Fibroblast of upper back skin (primary cell): Measurements from ENCODE around the gene SFTPA2.
"Not testable (repeated sequence)": the region's sequence is repeated elsewhere in the genome, so short reads cannot be mapped to it uniquely, and the experiment has no call there.

ENCODE experiments used
- DNase-seq: peaks from one replicate; pipeline ENCODE4 v3.0.0-alpha.2; 2013

The SFTPA2 gene

DNA sequence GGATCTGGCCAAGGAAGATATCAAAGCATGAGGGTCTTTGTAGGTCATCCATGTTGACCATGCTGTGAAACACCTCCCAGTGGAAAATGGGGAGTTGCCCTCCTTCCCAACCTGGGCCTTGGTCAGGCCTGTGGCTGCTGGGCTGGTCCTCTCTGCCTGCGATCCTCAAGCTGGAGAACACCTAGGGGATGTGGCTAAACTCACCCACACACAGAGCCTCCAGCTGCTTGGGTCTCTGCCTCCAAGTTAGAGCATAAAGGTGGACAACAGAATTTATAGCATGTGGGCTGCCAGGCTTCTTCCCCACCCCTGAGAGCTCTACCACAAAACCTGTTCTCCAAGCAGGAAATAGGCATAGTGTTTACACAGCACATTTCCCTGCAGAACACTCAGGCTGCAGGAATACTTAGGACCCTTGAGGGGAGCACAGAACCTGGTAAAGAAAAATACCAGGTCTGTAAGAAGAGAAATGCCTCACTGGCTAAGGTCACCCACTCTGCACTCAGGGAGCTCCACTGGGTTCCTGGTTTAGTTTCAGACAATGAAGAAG is at the start of gene SFTPA2:
TSS of gene SFTPA2 (minus strand) at position 248 of the 550 bp plus-strand sequence. CDS start 924 bp downstream, outside the sequence.
- no peak for DNase-seq

DNA sequence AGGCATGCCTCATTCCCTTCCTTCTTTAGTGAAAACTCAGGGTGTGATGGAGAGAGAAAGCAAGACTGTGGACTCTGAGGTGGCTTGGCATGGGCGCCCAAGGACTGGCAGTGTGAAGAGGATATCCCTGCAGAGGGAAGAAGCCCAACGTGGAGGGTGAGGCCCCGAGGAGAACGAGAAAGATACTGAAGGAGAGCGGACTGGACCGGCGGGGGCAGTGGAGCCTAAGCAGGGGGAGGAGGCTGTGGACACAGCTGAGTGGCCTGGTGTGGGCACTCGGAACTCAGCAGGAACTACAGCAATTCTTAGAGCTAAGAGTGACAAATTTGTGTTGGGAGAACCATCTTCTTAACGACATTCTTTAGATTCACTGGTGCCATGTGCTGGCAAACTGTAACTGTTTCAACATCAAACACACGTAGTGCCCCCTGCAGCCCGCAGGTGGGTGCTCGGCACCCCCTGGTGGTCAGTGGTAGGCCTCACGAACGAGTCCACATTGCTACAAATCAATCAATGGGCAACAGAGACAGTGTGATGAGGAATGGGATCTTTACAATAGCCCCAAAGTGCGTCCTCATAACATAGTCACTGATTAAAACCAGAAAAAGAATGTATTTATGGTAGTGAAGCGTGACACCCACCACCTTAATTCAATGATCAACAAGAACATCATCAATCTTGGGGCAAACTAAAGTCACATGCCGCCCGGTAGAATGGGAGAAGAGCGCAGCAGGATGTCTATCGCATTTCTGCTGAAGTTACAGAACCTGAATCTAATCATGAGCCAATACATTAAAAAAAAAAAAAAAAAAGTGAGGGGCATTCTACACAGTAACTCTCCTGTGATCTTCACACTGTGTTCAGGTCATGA is 48.5 kb upstream of the SFTPA2 start:
- peak; percentile 24 for DNase-seq

DNA sequence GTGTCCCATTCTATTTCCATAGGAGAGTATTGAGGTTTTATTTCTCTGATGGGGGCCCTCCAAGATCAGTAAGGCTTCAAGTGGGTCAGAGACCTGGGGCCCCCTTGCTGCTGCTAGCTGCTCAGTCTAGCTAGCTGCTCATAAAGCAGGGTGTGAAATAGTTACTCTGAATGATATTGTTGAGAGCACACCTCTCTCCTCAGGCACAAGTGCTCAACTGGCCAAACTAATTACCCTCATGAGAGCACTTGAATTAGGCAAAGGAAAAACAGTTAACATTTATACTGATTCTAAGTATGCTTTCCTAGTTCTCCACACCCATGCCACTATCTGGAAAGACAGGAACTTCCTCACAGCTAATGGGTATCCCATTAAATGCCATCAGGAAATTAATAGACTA is 45.1 kb upstream of the SFTPA2 start:
- DNase-seq = no peak

DNA sequence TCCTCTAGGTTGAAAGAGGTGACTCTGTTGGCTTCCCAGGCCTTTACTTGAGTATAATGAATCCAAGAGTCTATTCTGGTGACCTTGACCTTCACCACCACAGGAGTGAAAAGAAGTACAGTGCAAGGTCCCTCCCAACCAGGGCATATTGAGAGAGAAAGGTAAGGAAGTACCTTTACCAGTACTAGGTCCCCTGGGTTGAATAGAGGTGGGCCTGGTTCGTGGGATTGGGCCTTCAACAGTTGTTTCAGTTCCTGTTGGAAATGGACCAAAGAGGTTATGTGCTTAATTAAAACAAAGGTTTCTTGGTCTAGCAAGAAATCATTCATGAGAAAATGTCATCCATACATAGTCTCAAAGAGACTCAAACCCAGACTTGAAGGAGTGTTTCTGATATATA is 44.1 kb upstream of the SFTPA2 start:
- DNase-seq = no peak

DNA sequence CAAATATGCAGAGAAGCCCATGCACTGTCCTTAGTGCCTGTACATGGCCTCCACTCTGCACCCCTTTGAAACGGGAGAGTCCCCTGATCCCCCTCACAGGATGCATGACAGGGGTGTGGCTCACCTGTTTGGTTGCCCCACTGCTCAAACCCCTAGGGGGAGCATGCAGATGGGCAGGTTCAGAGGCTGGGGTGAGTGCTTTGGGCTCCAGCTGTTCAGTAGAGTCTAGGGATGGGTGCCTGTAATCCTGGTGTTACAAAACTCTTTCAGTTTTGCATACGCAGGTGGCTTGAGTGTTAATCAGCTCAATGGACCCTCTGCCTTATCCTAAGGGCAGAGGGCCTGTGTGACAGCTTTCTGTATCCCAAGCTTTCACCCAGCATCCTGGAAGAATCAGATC is 42.7 kb upstream of the SFTPA2 start:
- no peak for DNase-seq

DNA sequence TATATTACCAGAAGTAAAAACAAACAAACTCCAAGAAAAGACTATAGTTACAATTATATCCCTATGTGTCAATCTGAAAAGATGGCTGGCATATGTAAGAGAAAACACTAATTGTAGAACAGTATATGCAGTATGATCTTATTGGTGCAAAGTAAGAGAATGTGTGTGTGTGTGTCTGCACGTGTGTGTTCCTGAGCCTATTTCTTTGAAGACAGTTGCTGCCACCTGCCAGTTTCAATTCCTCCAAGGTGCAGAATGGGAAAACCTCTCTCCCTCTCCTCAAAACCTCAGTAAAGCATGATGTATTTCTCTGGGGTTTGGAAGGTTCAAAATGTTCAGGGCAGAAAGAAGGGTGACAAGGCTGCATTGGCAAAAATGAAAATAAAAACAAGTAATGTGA is 41.7 kb upstream of the SFTPA2 start:
- DNase-seq = no peak

DNA sequence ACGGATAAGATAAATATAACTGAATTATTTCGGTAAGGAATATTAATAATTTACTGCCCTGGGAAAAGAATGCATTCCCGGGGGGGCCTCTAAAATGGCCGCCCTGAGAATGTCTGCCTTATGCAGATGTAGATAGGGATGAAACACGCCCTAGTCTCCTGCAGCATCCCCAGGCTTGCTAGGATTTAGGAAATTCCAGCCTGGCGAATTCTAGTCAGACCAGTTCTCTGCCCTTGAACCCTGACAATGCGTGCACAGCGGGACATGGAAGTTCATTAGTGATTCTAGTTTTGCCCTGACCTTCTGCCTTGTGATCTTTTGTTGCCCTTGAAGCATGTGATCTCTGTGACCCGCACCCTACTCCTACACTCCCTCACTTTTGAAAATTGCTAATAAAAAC is 39.4 kb upstream of the SFTPA2 start:
- not testable (repeated sequence) for DNase-seq

DNA sequence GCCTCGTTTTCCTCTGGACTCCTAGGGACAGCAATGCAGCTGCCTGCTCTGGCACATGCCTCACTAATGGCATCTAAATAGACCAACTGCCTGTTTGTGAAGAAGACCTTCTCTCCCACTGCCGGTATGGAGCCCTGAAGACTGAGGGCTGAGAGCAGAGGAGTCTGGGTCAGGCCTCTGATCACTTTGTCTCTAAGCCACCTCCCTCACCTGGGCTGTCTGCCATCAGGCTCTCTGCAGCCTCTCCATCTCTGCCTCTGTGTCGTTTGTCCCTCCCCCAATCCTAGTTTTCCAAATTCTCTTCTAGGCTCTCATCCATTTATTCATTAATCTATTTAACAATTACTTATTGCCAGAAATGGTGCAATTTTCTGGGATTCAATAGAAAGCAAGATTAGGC is 35.3 kb upstream of the SFTPA2 start:
- DNase-seq = no peak

DNA sequence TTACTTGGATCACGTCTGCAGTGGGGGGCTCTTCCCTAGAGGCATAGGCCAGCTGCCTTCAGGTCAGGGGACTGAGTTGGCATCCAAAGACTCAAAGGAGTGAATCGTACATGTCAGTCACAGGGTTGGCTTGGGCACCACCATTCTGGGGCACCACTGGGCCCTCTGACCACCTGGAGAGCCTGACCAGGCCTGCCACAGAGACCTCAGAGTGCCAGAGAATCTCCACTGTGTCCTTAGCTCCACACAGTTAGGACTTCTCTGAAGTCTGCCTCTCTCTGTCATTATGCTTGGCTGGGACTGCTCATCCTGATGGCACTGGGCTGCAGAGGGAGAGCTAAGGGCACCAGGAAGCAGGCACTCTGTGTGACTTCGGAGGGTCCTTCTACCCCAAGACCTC is 34.4 kb upstream of the SFTPA2 start:
- DNase-seq = not testable (repeated sequence)

DNA sequence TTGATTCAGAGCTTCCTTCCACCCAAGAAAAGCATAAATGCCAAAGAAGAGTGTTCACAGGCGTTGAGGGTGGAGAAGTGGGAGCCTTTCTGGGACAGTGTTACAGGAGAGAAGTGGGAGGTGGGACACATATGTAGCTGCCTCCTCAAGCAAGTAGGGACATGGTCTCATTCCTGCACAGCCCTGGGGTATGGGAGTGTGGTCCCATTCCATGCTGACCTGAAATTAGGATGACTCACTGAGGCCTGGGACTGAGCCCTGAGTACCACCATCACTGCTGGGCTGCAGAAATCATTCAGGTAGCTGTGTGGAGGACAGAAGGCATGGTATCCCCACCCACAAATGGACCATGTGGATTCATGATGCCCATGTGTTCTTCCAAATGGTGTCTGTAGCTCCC is 33.2 kb upstream of the SFTPA2 start:
- DNase-seq = no peak

DNA sequence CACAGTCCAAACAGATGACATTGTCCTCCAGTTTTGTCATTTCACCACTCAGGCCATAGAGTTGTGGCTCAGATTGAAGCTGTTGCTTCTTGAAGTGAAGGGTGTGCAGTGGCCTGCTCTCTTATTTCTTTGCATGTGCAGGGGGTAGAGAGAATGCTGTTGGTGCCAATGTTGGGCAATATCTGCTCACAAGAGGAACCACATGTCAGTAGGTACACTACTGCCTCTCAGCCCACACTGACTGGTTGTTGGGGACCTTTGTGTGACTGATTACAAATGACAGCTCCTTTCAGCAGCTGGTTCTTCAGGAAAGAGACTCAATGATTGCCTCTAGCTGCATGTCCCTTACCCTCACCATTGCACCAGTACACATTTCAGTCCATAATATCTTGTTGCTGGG is 28.6 kb upstream of the SFTPA2 start:
- no peak for DNase-seq

DNA sequence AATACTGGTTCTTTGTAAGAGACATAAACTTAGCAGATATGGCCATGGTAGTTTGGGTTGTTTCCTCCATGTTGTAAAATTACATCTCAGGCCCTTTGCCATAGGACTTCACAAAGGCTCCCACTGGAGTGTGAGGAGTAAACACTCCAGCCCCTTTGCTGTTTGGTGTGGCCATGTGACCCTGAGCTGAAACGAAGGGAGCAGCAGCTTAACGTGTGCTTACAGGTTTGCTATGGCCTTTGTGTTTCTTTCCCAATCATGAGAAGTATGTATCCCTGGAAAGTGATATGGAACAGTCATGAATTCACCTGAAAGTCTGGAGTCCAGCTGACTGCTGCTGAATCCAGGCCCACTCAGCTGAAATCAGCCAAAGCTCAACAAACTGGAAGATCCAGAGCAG is 26.7 kb upstream of the SFTPA2 start:
- no peak for DNase-seq

DNA sequence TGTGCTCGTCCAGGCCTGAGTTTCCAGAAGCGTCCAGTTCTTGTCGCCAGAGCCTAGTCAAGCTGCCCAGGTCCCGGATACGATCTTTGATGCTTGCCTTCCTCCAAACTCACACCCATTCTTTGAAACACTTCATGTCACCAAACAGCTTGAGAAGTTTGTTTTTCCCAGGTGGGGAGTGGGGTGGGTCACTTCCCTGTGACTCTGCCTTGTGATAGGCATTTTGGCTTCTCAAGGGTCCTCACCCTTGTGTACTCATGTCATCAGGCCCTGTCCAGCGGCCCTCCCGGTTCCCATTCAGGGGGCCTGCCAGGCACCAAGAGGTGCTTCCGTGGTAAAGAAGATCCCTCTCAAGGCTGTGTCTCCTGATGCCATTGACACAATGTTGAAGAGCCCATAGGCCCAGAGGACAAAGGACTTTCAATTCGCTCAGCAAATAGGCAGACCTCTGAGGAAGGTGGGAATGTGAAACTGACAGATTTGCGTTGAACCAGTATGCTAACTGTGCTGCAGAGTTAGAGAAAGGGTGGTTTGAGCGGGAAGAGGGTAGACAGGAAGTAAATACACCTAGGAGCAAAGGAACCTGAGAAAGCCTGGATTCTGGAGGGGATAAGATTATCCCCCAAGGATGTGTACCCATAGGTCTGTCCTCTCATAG is 25.8 kb upstream of the SFTPA2 start:
- no peak for DNase-seq

DNA sequence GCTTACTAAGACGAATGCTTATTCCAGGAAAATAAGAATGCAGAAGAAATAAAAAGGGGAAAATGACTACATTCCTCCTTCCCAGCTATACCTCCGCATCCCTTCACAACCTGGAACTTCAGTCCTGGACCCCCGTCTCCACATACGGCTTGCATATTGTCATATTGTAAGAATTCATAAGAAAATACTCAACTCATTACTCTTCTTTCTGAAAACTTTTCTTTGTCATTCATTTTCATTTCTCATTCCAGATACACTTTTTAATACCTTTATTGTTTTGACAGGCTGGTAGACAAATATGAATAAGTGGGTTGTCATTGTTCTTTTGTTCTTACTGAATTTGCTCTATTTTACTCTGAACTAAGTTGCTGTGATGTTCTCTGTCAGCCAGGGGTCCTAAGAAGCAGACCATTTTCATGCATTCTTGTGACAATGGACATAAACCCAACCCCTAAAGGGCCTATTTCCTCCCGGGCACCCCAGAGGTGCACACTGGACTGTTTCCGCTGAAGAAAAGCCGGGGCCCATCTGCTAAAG is 23.3 kb upstream of the SFTPA2 start:
- DNase-seq = no peak

DNA sequence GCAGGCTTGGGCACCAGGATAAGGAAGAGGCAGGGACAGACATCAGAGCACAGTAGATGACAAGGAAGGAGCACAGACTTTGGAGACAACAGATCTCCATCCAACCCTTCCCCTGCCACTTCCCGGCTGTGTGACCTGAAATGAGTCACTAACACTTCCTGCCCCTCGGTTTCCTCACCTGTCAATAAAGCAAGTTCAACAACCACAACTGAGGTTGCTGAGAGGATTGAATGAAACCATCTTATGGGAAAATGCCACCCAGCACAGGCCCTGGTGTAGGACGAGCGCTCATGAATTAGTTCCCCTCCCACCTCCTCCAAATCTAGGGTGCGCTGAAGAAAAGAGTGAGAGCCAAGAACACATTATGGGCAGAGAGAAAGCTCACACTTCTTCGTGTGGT is 22.7 kb upstream of the SFTPA2 start:
- not testable (repeated sequence) for DNase-seq

DNA sequence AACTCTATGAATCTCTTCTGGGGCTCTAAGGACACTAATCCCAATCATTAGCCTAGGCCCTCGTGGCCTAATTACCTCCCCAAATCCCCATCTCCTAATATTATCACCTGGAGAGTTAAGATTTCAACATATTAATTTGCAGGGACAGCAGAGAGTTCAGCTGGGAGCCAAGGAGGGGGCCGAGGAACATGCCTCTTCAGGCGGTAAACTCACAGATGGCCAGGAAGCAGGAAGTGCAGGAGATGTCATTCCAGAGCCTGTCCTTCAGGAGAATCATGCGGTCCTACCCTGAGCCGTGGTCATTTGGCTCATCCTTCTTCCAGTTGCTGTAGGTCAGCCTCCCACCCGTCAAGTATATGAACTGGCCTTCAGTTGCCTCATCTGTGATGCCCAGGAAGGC is 21.9 kb upstream of the SFTPA2 start:
- DNase-seq = no peak

DNA sequence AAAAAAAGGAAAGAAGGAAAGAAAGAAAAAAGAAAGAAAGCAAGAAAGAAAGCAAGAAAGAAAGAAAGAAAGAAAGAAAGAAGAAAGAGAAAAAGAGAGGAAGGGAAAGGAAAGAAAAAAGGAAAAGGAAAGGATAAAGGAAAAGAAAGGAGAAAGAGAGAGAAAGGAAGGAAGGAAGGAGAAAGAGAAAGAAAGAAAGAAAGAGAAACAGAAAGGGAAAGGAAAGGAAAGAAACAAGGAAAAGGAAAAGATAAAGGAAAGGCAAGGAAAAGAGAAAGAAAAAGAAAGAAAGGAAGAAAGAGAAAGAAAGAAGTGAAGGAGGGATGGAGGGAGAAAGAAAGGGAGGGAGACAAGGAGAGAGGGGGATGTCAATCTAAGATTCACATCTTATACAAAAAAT is 20.8 kb upstream of the SFTPA2 start:
- DNase-seq = no peak

DNA sequence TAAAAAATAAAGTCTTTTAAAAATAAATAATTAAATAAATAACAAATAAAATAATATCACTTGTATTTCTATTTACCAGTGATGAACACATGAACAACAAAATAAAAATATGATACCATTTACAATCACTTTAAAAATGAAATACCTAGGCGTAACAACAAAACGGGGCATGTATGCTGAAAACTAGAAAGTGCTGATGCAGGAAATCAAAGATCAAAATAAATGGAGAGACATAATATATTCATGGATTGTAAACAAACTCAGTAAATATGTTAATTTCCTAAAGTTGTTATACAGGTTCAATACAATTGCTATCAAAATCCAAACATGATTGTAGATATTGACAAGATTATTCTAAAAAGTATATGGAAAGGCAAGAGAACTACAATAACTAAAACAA is 19.2 kb upstream of the SFTPA2 start:
- no peak for DNase-seq

DNA sequence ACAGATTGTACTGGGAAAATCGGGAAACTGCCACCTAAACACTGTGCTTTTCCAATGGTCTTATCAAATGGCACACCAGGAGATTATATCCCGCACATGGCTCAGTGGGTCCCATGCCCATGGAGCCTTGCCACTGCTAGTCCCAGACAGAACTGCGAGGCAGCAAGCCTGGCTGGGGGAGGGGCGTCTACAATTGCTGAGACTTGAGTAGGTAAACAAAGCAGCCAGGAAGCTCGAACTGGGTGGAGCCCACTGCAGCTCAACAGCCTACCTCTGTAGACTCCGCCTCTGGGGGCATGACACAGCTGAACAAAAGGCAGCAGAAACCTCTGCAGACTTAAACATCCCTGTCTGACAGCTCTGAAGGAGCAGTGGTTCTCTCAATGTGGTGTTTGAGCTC is 10.4 kb upstream of the SFTPA2 start:
- not testable (repeated sequence) for DNase-seq

DNA sequence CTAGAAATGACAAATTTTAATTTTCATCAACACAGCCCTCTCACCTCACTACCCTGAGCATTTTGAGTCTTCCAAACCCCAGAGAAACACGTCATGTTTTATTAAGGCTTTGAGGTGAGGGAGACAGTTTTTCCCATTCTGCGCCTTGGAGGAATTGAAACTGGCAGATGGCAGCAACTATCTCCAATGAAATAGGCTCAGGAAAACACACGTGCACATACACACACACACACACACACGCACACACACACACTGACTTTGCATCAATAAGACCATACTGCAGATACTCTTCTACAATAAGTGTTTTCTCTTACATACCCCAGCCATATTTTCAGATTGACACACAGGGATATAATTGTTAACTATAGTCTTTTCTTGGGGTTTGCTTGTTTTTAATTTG is 3.2 kb upstream of the SFTPA2 start:
- DNase-seq = no peak

DNA sequence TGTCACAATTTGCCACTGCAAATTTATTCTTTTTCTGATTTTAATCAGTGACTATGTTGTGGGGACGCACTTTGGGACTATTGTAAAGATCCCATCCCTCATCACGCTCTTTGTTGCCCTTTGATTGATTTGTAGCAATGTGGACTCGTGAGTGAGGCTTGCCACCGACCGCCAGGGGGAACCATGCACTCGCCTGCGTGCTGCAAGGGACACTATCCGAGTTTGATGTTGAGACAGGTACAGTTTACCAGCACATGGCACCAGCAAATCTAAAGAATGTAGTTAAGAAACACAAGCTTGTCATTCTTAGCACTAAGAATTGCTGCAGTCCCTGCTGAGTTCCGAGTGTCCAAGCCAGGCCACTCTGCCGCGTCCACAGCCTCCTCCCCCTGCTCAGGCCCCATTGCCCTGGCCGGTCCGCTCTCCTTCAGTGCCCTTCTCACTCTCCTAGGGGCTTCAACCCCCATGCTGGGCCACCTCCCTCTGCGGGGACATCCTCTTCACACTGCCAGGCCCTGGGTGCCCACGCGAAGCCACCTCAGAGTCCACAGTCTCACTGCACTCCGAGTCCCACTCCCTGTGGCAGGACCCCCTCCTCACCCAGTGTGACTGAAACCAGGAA is 2.0 kb upstream of the SFTPA2 start:
- peak; percentile 58 for DNase-seq

DNA sequence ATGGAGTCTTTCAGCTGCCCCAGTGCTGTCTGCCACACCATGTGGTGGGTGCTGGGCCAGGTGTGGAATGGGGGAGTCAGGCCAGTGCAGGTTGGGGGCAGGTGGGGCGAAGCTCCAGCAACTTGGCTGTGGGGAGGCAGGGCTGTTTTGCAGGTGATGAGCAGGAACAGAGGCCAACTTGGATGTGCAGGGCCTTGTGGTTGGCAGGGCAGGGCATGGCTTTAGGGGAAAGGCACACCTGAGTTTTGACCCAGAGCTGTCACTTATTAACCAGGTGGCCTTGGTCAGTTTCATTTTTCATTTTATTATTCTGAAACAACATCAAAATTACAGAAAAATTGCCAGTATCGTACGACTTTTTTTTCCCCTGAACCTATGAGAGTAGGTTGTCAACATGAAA is 1.1 kb upstream of the SFTPA2 start:
- no peak for DNase-seq

DNA sequence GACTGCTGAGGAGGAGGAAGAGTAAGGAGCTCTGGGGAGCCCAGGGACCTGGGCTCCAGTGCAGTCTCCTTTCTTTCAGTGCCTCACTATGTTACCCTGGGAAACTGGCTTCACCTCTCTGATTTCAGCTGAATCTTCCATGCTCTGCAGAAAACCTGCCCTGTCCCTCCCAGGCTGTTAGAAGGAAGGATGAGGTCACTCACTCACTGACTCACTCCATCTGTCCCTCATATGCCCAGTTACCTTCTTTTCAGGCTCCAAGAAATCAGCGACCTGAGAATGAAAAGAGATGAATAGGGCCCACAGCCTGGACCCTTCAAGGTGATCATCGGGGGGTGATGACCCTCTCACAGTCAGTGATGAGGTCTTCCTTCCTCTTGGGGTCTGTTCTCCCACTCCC is 481 bp downstream of the SFTPA2 start:
- peak; percentile 22 for DNase-seq
